Activated CD8-positive, alpha-beta T cell treated with anti-CD3 and anti-CD28 coated beads, Interleukin-2, amount 10 ng/mL, durations not matched to agents 7 days and 5 days (primary cell): ENCODE measurements around the gene BPIFB2. TPM values are rescaled to one million over a fixed set of nuclear protein-coding genes. Genes with fewer than 3 reads are reported as not detected.
A peak's percentile ranks its signal among the peaks of the same experiment; 100 is the strongest.

Source experiments
- ATAC-seq: fragments of 150-1000 bp; cut with Tn5 transposase; one replicate; pipeline ENCODE4 v1.10.0; 2021; ENCODE audit warnings: moderate library complexity
- CTCF ChIA-PET: fragments of 350-600 bp; sonication (Branson Sonifier 250); formaldehyde crosslinking; loops from one replicate; lab custom pipeline; 2021; ENCODE audit warnings: antibody characterized with exemption; lab: Charles Lee
- POLR2A ChIA-PET: fragments of 350-600 bp; sonication (Branson Sonifier 250); formaldehyde crosslinking; loops from one replicate; lab custom pipeline; 2021; ENCODE audit warnings: antibody characterized with exemption; lab: Charles Lee
- DNase-seq: peaks from one replicate; pipeline ENCODE4 v3.0.0-alpha.2; 2020
- H3K27ac Mint-ChIP-seq: one replicate; pipeline ENCODE4 v1.8.0; 2021; ENCODE audit warnings: mild to moderate bottlenecking, mixed read lengths
- H3K27me3 Mint-ChIP-seq: one replicate; pipeline ENCODE4 v1.8.0; 2021; ENCODE audit warnings: low read depth, mixed read lengths
- H3K36me3 Mint-ChIP-seq: one replicate; pipeline ENCODE4 v1.8.0; 2021; ENCODE audit warnings: low read depth, mixed read lengths
- H3K4me1 Mint-ChIP-seq: one replicate; pipeline ENCODE4 v1.8.0; 2021; ENCODE audit warnings: low read depth, mixed read lengths
- H3K4me3 Mint-ChIP-seq: one replicate; pipeline ENCODE4 v1.8.0; 2021; ENCODE audit warnings: mild to moderate bottlenecking, mixed read lengths
- H3K9me3 Mint-ChIP-seq: one replicate; pipeline ENCODE4 v1.8.0; 2022; ENCODE audit warnings: mixed read lengths; ENCODE audit not compliant: insufficient read depth
- total RNA-seq, 2 experiments: library from RNA; stranded (reverse); gene quantifications; one replicate each; pipeline ENCODE4 v1.2.3, GENCODE V29; 2021

The BPIFB2 gene
- total RNA-seq, 2 experiments from 2014 or later: not detected

DNA sequence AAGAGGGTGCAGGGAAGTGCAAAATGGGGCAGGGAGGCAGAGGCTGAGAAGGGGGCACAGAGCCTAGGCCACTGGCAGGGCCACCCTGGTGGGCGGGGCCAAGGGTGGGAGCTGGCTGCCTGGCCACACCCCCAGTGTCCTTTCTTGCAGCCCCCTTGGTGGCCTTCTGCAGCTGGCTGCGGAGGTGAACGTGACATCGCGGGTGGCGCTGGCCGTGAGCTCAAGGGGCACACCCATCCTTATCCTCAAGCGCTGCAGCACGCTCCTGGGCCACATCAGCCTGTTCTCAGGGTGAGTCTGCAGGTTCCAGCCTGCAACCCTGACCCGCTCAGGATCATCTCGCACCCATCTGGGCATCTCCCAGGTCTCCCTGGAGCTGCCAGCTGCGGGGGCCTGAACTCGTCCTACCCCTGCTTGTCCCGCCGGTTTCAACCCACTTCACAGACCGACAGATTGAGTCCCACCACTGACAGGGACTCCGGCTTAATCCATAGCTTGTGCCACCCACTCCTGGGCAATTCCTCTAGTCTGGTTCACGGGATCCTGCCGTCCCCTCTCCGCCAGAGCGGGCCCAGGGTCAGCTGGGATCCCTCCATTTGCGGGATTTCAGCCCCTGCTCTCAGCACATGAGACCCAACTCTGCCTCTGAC is 52.4 kb downstream of the BPIFB2 start:
- ATAC-seq (no peak), DNase-seq (no peak)
- Mint-ChIP-seq H3K27me3 (no peaks in the 10 kb centered on the region), H3K36me3 (no peaks in the 10 kb centered on the region), H3K4me1 (no peaks in the 10 kb centered on the region), H3K9me3 (no peaks in the 10 kb centered on the region), H3K27ac (no peak overlapping the region), H3K4me3 (no peak overlapping the region)
- ChIA-PET POLR2A (no interaction called here), CTCF (no interaction called here)

DNA sequence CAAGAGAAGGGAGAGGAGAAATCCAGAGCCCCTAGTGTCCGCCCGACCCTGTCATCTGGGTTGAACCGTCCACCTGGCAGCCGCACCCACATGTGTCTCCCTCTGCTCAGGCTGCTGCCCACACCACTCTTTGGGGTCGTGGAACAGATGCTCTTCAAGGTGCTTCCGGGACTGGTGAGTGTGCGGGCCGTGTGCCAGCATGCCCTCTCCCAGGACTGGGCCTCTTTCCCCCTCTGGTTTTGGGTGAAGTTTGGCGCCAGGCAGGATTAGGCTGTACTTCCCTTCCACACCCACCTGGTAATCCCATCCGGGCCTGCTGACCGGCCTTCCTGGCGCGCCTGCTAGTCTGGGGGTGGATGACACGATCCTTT is 54.1 kb downstream of the BPIFB2 start:
- Mint-ChIP-seq H3K36me3 (no peaks in the 10 kb centered on the region), H3K4me3 (no peak overlapping the region), H3K9me3 (no peaks in the 10 kb centered on the region), H3K27me3 (no peaks in the 10 kb centered on the region), H3K27ac (no peak overlapping the region), H3K4me1 (no peaks in the 10 kb centered on the region)
- CTCF ChIA-PET: no interaction called here
- no peak for ATAC-seq
- DNase-seq: no peak
- POLR2A ChIA-PET: no interaction called here

DNA sequence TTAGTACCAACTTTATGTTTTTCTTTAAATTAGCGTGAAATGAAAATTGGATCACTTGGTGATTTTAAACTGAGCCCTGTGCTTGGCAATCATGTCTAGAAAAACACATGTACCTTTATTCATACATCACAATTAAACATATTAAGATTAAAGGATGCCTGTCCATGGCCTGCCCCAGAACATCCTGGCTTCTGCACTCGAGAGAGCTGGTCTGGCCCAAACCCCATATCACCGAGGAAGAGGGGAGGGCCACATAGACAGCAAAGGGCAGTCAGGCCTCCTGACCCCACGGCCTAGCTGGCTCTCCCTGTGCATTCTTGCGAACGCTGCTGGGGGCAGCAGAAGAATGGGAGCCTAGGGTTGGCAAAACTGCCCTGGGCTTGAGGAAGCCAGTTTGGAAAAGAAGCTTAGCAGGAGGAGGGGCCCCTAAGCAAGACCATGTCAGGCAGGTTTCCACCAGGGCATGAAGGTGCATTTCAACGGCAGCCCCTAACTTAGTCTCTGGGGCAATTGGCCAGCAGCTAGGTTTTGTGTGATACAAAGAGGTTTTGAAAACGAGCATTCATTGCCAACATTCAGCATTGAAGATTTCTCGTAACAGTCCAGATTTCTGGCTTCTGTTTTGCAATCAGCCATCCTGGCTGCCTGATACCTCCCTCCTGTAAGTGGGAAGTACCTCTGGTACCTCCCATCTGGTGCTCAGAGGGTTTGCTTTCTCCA is 54.8 kb downstream of the BPIFB2 start:
- no peak for DNase-seq
- no peak overlapping the region for H3K27ac Mint-ChIP-seq
- H3K9me3 Mint-ChIP-seq: no peaks in the 10 kb centered on the region
- POLR2A ChIA-PET: no interaction called here
- H3K4me1 Mint-ChIP-seq: no peaks in the 10 kb centered on the region
- H3K27me3 Mint-ChIP-seq: no peaks in the 10 kb centered on the region
- no peaks in the 10 kb centered on the region for H3K36me3 Mint-ChIP-seq
- CTCF ChIA-PET: no interaction called here
- no peak overlapping the region for H3K4me3 Mint-ChIP-seq
- ATAC-seq: no peak

DNA sequence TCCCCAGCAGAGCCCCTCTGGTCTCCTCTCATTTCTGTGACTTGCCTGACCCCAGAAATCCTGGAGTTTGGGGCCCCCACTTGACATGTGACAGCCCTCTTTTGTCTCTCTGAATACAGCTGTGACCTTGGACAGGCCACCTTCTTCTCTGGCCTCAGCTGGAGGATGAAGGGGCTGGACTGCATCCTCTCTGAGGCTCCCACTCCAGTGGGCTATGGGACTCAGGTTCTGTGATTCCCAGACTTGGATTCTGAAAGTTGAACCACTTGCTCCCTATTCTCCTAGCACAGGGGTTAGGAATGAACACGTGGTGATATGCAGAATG is 55.3 kb downstream of the BPIFB2 start:
- no peaks in the 10 kb centered on the region for H3K27me3 Mint-ChIP-seq
- H3K4me1 Mint-ChIP-seq: no peaks in the 10 kb centered on the region
- ChIA-PET CTCF (no interaction called here), POLR2A (no interaction called here)
- no peak overlapping the region for H3K4me3 Mint-ChIP-seq
- H3K9me3 Mint-ChIP-seq: no peaks in the 10 kb centered on the region
- ATAC-seq: no peak
- H3K27ac Mint-ChIP-seq: no peak overlapping the region
- no peaks in the 10 kb centered on the region for H3K36me3 Mint-ChIP-seq
- no peak for DNase-seq

DNA sequence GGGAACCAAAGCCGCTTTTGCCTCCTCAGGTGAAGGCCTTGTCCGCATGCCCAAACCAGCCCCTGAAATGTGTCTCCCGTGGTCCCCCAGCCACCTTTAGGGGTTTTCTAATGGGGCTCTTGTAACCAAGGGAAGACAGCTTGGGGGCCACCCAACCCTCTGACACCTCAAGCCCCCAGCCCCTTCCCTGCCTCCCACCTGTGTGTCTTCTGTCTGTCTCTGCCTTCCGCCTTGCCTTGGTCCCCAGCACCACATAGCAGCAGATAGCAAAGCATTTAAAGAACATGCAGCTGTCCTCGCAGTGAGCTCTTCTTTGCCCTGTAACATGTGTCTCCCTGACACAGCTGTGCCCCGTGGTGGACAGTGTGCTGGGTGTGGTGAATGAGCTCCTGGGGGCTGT is 55.8 kb downstream of the BPIFB2 start:
- Mint-ChIP-seq H3K4me3 (no peak overlapping the region), H3K27ac (no peak overlapping the region), H3K27me3 (no peaks in the 10 kb centered on the region), H3K4me1 (no peaks in the 10 kb centered on the region), H3K9me3 (no peaks in the 10 kb centered on the region), H3K36me3 (no peaks in the 10 kb centered on the region)
- CTCF ChIA-PET: no interaction called here
- no peak for ATAC-seq
- POLR2A ChIA-PET: no interaction called here
- no peak for DNase-seq

DNA sequence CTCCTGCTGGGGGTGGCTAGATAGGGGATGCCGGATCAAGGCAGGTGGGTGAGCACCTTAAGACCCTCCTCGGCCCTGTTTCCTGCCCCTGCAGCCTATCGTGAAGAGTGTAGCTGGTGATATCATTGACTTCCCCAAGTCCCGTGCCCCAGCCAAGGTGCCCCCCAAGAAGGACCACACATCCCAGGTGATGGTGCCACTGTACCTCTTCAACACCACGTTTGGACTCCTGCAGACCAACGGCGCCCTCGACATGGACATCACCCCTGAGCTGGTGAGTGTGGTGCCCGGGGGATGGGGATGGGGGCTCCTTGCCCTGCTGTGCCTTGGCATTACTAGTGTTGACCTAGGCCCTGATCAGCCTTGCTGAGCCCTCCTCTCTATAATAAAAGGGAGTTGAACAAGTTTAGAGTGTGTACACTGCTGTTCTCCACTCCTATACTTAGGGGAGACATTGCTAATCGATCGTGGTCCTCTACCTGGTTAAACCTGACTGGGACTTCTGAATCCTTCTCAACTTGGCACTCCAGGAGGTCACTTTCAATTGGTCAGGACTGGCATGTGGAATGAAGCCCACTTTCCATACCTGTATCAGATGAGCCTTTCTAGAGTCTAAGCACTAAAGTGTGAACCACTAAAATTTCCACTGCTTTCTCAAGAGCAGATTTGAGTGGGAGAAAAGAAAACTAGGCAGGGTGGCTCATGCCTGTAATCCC is 57.2 kb downstream of the BPIFB2 start:
- no peak for DNase-seq
- ChIA-PET CTCF (interaction anchor here (1.5 kb wide), 1 partner anchor 30 kb away, joined by 3 read pairs; no protein-coding TSS in a partner anchor), POLR2A (no interaction called here)
- Mint-ChIP-seq H3K9me3 (no peaks in the 10 kb centered on the region), H3K27ac (no peak overlapping the region), H3K4me1 (no peaks in the 10 kb centered on the region), H3K36me3 (no peaks in the 10 kb centered on the region), H3K4me3 (no peak overlapping the region), H3K27me3 (no peaks in the 10 kb centered on the region)
- no peak for ATAC-seq

DNA sequence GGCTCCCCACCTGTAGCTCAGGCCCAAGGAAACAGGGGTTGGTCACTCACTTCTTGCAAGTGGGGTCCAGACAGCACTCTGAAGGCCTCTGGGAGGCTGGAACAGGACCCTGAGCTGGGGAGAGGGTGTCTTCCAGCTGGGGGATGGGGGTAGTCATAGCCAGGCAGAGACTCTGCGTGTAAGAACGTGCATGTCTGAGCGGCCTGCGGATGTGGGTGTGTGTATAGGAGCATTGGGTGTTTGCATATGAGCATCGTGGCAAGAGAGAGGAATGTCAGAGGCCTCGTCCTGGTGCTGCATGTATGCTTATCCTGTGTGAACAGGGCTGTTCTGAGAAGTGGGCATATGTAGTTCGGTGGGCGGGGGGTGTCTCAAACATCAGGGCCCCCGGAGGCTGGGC is 58.3 kb downstream of the BPIFB2 start:
- H3K4me3 Mint-ChIP-seq: no peak overlapping the region
- no peaks in the 10 kb centered on the region for H3K36me3 Mint-ChIP-seq
- H3K9me3 Mint-ChIP-seq: no peaks in the 10 kb centered on the region
- H3K27me3 Mint-ChIP-seq: no peaks in the 10 kb centered on the region
- H3K27ac Mint-ChIP-seq: no peak overlapping the region
- ChIA-PET POLR2A (no interaction called here), CTCF (interaction anchor here (1.5 kb wide), 1 partner anchor 29 kb away, joined by 3 read pairs; no protein-coding TSS in a partner anchor)
- no peak for DNase-seq
- no peaks in the 10 kb centered on the region for H3K4me1 Mint-ChIP-seq
- ATAC-seq: no peak

DNA sequence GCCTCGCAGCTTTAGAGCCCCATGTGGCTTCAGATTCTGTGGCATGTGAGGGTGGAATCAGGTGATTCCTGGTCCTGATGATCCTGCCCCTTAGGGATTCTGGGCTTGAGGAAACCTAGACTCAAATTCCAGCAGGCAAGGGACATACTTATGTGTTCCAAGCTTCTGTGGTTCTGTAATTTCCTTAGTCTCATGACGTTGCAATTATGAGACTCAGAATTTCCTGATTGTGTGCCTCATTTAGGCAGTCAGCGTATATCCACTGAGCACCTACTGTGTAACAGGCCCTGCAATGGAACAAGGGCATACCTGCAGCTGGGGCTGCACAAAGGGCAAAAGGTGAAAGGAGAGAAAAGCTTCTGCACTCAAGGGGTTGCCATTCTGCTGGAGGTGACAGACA is 60.3 kb downstream of the BPIFB2 start:
- CTCF ChIA-PET: interaction anchor here (1.3 to 1.8 kb wide), 3 partner anchors 9 to 122 kb away, joined by 4 to 7 read pairs (median 5); no protein-coding TSS in a partner anchor
- no peak overlapping the region for H3K4me3 Mint-ChIP-seq
- peak overlapping the region; percentile 60 for H3K27ac Mint-ChIP-seq
- H3K36me3 Mint-ChIP-seq: no peaks in the 10 kb centered on the region
- H3K27me3 Mint-ChIP-seq: no peaks in the 10 kb centered on the region
- no peaks in the 10 kb centered on the region for H3K4me1 Mint-ChIP-seq
- DNase-seq (no peak), ATAC-seq (no peak)
- POLR2A ChIA-PET: no interaction called here
- H3K9me3 Mint-ChIP-seq: no peaks in the 10 kb centered on the region

DNA sequence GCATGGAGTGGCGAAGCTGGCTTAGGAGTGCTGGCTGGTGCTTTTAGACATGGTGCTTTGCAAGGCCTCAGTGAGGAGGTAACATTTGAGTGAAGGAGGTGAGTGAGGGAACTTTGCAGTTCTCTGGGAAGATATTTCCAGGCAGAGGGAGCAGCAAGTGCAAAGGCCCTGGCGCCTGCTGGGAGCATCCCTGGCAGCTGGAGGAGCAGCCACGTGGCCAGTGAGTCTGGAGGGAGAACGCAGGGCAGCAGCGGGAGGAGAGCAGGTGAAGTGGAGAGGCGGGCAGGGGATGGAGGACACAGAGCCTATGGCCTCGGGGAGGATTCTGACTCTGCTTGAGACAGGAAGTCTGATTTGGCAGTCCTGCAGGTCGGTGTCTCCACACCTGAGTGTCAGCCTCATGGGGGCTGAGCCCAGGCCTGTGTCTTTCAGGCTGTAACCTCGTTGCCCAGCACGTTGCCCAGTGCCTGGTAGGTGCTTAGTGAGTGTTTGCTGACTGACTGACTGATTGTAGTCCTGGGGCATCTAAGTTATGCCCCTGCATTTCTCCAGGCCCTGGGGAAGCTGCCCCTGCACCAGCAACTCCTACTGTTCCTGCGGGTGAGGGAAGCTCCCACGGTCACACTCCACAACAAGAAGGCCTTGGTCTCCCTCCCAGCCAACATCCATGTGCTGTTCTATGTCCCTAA is 60.9 kb downstream of the BPIFB2 start:
- DNase-seq: no peak
- H3K27ac Mint-ChIP-seq: peak overlapping the region; percentile 60
- no peaks in the 10 kb centered on the region for H3K27me3 Mint-ChIP-seq
- H3K4me3 Mint-ChIP-seq: no peak overlapping the region
- ChIA-PET CTCF (interaction anchor here (1.8 kb wide), 1 partner anchor 12 kb away, joined by 7 read pairs; no protein-coding TSS in a partner anchor), POLR2A (interaction anchor here (0.5 kb wide), 1 partner anchor 123 kb away, joined by 3 read pairs; no protein-coding TSS in a partner anchor)
- ATAC-seq: no peak
- H3K4me1 Mint-ChIP-seq: no peaks in the 10 kb centered on the region
- no peaks in the 10 kb centered on the region for H3K9me3 Mint-ChIP-seq
- no peaks in the 10 kb centered on the region for H3K36me3 Mint-ChIP-seq

DNA sequence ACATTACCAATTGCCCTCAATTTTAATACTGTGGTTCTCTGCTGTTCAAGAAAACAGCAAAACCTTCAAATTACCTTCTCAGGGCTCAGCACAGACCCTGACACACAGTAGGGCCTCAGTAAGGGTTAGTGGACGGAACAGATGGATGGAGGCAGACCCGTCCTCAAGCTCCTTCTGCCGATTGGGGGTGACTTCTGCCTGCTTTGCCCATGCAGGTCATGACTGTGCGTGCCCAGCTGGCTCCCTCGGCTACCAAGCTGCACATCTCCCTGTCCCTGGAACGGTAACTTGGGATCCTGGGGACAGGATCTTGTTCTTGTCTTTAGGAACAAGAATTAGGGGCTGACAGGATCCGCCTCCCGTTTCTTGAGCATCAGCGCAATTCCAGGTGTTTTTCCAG is 62.2 kb downstream of the BPIFB2 start:
- ChIA-PET POLR2A (no interaction called here), CTCF (no interaction called here)
- Mint-ChIP-seq H3K9me3 (no peaks in the 10 kb centered on the region), H3K27ac (no peak overlapping the region), H3K4me3 (no peak overlapping the region), H3K27me3 (no peaks in the 10 kb centered on the region), H3K36me3 (no peaks in the 10 kb centered on the region), H3K4me1 (no peaks in the 10 kb centered on the region)
- no peak for DNase-seq
- ATAC-seq: no peak

DNA sequence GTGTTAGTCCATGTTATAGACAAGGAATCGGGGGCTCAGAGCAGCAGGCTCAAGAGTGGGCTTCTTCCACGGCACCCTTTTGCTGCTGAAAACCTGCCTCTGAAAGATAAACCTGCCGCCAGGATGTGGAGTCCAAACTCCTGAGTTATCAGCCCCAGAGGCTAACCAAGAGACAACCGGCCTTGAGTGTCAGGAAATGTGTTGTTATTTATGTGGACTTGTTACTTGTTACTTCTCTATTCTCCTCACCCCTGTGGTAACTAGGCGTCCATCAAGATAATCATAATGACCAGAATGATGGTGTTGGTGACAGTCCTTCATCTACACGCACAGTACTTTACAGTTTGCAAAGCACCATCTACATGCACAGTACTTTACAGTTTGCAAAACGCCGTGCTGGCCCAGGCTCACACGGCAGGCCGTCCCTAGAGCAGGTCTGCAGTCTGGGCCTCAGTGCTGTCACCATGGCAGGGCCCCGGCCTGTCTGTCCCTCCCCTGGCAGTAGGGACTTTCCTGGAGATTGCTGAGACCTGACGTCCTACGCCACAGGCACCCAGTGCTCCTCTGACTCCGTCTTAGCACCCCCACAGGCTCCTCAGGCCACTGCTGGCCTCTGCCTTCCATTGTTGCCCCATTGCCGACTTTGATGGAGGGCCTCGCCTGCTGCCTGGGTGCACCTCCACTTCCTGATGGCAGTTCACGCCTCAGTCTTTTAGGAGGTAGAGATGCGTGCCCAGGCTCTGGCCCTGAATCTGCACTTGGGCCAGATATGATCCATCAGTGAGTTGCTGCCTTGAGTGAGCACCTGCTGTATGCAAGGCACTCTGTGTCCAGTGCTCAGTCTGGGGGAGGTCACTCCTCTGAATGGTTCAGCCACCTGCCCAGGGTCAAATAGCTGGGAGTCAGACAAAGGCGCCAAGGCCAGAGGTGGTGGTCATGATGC is 62.9 kb downstream of the BPIFB2 start:
- CTCF ChIA-PET: no interaction called here
- no peaks in the 10 kb centered on the region for H3K27me3 Mint-ChIP-seq
- DNase-seq (no peak), ATAC-seq (no peak)
- no peaks in the 10 kb centered on the region for H3K4me1 Mint-ChIP-seq
- no peak overlapping the region for H3K27ac Mint-ChIP-seq
- H3K9me3 Mint-ChIP-seq: no peaks in the 10 kb centered on the region
- H3K4me3 Mint-ChIP-seq: no peak overlapping the region
- no peaks in the 10 kb centered on the region for H3K36me3 Mint-ChIP-seq
- POLR2A ChIA-PET: no interaction called here
